ENCODE data around the gene AKAP13.

AKAP13 gene

DNA sequence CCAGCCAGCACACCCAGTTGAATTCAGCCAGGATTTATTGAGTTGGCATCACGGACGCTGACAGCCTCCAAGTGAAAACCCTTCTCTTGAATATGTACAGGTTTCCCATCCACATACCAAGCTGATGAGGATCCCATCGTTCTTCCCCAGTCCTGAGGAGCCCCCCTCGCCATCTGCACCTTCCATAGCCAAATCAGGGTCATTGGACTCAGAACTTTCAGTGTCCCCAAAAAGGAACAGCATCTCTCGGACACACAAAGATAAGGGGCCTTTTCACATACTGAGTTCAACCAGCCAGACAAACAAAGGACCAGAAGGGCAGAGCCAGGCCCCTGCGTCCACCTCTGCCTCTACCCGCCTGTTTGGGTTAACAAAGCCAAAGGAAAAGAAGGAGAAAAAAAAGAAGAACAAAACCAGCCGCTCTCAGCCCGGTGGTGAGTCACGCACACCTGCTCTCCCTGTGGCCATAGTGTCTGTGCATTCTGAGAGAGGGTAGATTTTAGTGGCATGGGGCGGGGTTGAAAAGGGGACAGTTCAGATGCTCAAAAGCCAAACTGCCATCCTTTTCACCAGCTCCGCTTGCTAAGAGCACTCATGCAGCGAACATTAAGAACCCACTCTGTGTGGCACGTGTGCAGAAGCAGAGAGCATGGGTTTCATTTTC is 363.1 kb downstream of the AKAP13 start:
- H3K4me3 ChIP-seq, result no peak overlapping the region
- no peak overlapping the region for H3K27ac ChIP-seq

DNA sequence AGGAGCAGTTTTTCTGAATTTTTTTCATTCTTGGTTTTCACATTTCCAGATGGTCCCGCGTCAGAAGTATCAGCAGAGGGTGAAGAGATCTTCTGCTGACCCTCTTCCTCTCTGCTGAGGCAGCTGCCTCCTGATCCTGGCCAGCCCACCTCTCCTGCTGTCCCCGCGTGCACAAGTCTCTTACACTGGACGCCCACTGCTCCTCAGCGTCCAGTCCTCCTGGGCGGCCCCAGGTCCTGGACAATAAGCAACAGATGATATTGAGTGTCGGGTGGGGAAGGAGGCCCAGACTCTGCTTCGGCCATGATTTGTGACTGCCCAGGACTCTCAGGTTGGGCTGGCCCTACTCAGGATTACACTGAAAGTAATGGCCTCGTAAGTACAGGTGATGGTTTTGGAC is 364.2 kb downstream of the AKAP13 start:
- Histone ChIP-seq H3K4me3 (no peak overlapping the region), H3K27ac (no peak overlapping the region)

DNA sequence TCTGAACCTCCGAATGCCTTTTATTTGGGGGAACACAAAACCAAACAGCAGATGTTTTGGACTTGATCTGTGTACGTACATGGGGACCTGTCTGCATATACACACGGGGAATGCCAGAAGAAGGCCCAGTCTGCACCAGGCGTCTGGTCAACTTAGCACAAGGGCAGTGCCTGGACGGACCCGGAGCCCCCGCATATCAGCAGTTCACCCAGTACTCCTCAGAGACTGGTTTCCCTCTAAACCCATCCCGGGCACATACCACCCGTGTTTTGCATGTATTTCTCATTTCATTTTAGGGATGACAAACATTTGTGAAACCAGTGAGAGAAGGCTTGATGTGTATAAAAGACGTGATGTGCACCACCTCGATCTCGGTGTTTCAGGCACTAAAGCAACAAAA is 364.6 kb downstream of the AKAP13 start:
- Histone ChIP-seq H3K27ac (no peak overlapping the region), H3K4me3 (no peak overlapping the region)

DNA sequence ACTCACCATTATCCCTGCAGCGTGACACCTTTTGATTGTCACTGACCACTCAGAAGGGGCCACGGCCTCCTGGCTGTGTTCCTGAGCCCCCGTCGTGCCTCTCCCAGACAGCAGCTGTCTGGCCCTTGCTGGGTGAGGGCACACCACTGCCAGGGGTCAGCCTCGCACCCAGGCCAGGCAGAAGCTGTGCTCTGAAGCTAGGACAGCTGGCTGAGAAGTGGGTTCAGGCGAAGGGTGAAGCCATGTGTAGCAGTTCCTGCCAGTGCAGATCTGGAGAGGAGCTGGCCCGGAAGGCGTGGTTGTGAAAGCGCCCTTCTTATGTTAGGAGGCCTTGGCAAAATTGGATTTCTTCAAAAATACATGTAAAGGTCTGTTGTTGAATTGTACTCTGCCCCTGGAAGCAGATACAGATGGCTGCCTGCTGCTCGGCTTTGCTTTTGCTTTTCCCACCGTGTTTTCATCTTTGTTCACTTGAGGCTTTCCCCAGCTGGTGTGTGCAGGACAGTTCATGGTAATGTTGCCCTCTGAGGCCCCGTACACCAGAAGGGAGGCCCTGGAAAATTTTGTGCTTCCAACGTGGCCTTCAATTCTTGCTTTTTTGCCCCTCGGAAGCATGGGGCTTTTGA is 365.2 kb downstream of the AKAP13 start:
- Histone ChIP-seq H3K27ac (no peak overlapping the region), H3K4me3 (no peak overlapping the region)

DNA sequence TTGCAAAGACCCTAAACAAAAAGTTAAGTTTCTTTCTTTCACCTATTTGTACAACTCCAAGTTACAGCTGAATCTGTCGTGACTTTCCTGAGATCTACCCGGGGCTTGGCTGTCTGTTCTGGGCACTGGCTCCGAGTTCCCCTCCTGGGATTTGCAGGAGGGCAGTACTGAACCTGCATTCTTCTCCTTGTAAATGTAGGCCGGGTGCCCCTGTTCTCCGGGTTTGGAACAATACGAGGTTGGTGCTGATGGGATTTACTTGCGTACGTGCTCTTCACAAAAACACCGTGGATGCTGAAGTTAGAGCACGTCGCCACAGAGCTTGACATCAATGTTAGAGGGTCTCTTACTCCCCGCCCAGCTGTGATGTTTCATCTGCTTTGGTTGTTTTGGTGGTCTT is 366.2 kb downstream of the AKAP13 start:
- no peak overlapping the region for H3K27ac ChIP-seq
- no peak overlapping the region for H3K4me3 ChIP-seq

DNA sequence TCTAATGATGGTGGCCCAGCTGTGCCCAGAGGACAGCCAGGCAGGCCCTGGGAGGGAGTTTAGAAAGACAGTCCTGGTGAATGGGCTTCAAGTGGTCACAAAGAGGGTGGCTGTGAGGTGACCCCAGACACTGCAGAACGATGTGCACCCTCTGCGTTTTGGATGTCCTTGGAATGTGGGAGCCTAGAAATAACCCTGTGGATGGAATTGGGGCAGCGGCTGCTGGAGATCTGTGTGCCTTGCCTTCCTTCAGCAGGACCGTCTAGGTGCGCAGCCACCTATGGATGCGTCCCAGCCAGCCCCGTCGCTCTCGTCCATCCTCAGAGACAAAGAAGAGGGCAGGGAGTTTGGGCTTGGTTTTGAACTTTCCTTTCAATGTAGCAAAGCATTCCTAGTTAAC is 367.8 kb downstream of the AKAP13 start:
- Histone ChIP-seq H3K27ac (no peak overlapping the region), H3K4me3 (no peak overlapping the region)

DNA sequence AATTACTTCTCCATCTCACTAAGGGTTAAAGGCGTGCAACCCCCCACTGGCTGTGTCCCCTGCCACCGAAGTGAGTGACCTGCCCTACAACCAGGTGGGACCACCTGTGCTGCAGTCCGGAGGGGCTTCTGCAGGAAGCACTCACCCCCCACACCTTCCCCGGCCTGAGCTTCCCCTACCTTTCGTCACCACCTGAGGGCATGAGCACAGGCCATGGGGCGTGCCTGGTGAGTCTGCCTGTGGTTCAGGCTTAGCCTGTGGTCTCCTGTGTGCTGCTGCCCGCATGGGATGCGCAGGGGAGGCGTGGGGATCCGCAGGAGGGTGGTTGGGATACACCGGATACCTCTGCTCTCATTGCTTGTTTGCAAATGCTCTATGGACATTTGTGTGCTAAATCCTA is 368.3 kb downstream of the AKAP13 start:
- peak overlapping the region in 6 of 21 experiments; percentile 14 to 72 (median 54) for H3K27ac ChIP-seq
- H3K4me3 ChIP-seq, result no peak overlapping the region

DNA sequence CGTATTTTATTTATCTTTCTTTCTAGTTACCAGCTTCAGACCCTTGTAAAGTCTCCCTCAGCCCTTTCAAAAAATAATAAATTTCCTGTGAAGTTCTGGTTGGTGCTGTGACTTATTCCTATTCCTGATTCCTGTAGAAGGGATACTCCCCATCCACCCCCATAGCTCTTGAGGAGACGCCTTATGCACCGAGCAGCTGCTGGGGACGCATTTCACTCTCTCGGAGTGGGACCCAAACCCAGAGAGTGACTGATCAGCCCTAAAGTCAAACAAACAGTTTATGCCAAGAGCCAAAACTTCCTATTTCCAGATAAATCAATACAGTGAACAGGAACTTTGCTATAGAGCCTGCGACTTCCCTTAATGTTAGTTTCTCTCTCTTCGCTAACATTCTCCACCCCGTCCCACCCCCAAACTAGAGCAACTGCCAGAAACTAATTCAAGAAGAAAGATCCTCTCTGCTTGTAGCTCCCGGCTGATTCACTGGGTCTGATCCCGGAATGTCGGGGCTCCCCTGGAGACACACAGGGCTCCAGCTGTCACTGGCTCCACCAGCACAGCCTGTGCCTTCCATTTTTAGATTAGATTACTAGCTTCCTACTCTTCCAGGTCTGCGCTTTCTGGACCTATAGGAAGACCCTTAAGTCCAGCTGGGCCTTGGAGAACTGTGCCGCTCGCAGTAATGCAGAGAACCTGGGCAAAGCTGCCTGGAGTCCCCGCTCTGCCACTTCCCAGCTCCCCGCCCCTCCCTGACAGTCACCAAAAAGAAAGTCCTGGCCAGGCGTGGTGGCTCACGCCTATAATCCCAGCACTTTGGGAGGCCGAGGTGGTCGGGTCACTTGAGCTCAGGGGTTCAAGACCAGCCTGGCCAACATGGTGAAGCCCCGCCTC is 369.1 kb downstream of the AKAP13 start:
- Histone ChIP-seq H3K4me3 (peak overlapping the region in 1 of 7 experiments; percentile 23), H3K27ac (peak overlapping the region in 18 of 21 experiments; percentile 14 to 74 (median 62))

DNA sequence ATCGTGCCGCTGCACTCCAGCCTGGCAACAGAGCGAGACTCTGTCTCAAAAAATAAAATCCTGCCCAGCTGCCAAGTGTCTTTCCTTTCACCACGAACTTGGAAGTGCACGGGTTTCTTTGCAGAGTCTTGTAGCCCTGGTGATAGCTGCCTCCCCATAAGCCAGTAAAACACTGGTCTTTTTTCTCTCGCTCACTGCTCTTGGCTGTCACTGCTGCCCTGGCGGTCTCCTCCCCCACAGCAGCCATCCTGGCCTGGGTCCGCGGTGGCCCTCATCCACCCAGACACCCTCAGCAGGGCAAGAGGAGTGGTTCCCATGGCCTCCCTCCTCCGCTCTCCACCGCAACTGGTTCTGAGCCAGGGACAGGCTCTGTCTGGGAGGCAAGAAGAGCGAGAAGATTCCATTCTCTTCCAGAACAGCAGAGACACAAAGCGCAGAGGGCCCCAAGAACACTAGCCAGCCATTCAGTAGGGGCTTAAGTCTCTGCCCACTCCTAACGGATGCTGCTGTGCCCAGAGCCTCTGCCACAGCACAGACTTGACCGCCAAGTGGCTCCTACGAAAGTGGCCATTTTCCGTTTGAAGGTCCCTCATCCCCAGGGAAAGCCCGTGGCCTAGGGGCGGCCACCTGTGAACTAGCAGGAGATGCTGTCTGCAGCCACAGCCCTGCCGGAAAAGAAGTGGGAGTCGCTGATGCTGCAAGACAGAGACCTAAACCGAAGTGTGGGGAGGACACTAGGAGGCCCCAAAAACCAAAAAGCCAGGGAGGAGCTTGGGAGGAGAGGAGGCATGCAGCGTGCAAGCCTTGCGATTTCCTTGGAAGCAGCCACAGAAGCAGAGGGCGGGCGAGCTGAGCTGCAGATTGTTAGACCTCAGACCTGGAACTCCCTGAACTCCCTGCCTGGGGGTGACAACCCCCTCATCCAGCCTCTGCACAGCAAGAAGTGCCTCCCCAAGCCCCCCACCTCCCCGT is 370.2 kb downstream of the AKAP13 start:
- H3K27ac ChIP-seq, result peak overlapping the region in 18 of 21 experiments; percentile 14 to 74 (median 62)
- peak overlapping the region in 1 of 7 experiments; percentile 23 for H3K4me3 ChIP-seq

DNA sequence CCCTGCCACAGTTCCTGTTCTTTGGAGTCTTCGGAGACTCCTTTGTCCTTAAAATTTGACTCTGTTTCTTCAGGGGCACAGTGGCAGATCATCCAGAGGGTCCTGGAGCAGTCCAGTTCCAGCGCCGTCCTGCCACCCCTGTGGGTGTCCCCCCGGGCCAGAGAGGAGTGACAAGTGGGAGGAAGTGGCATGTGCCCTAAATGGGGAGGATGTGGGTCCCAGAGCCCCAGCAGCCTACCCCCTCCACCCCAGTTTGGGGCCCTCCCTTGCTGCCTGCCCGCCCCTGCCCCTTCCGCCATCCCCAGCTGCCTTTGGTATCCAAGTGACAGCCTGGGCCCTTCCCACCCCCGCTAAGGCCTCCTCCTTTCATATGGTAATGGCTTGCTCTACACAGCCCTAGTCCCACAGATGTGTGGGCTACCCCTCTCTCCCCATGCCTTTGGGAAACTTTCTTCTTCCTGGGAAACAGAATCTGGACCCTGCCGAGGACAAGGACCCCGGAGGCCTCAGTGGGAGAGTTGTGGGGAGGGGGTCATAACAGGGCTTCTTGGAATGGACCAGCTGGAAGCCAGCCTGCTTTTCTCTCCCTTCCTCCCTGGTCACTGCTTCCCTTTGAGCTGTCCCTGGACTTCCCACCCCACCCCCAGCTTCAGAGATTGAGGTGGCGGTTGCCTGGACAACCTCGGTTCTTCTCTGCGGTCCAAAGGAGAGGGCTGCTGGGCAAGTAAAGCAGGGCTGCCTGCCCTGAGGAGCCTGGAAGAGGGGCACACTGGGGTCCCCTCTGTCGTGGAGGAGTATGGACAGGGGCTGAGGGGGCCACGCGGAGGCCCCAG is 371.1 kb downstream of the AKAP13 start:
- no peak overlapping the region for H3K4me3 ChIP-seq
- peak overlapping the region in 16 of 21 experiments; percentile 25 to 74 (median 50) for H3K27ac ChIP-seq

DNA sequence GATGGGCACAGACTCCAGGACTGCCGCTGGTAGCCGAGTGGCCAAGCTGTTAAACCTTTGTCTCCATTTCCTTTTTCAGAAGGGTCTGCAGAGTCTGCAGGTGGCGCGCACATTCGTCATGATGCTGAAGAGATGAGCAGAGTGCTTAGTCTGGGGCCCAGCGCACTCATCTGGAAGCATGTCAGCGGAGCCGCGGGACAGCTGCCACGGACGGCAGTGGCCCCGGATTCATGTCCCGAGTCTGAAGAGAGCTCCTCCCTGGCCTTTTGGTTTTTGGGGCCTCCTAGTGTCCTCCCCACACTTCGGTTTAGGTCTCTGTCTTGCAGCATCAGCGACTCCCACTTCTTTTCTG is 371.7 kb downstream of the AKAP13 start:
- H3K4me3 ChIP-seq, result no peak overlapping the region

DNA sequence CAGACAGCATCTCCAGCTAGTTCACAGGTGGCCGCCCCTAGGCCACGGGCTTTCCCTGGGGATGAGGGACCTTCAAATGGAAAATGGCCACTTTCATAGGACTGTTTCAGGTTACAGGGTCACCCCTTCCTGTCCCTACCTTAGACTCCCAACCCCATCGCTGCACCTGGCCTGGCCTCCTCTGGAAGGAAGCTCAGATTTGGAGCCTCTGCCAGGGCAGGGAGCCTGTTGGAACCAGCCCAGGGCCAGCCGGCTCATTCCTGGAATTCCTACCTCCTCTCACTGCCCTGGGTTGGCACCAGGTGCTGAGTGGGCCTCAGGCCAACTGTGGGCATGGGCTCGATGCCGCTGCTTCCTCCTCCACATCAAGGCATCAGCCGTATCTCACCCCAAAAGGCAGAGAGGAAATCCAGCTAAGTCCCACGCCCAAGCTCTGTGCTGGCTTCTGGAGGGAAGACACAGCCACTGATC is 372.1 kb downstream of the AKAP13 start:
- no peak overlapping the region for H3K4me3 ChIP-seq
- H3K27ac ChIP-seq, result peak overlapping the region in 2 of 21 experiments; percentile 20 to 28

More for the DNA sequence above, 371.7 kb downstream of the AKAP13 start:
- H3K27ac ChIP-seq, result peak overlapping the region in 7 of 21 experiments; percentile 38 to 74 (median 64)

DNA sequence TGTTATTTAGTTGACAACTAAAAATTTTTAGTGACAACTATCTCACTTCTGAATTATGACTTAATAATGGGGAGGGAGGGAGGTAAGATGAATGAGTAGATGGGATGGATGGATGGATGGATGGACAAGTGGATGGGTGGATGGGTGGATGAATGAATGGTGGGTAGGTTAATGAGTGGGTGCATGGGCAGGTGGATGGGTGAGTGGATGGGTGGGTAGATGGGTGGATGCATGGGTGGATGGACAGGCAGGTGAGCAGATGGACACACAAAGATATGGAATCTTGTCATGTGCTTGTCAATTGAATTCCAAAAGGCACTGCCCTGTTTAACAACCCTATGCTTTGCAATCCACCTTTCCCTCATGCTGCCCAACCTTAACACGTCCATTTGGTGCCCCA is 372.9 kb downstream of the AKAP13 start:
- H3K27ac ChIP-seq, result peak overlapping the region in 1 of 21 experiments; percentile 6
- no peak overlapping the region for H3K4me3 ChIP-seq

DNA sequence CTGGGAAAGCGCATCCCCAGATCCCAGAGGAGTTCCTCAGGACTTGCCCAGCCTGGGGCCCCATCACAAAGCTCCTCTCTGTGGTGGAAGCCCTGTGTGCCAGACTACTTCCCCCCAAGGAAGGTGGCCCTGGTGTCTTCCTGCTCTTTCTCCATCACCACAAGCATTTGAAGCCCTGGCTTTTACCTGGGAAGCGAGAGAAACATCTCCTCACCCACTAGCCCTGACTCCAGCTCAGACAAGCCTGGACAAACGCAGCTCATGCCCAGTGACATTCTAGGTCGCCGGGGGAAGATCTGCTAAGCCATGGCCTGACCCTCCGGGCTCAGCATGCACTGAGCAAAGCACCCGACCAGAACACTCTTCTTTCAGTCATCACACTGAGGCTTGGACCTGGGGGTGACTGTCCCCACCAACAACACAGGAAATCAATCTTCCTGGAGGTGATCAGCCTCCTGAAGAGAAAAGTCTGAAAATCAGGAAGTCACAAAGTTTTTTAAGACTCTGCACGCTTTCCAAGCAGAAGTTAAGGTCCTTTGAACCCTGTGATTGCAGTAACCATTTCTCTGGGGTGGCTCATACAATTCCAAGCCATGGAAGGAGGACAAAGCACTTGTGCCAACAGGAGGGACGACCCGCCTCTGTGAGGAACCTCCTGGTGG is 373.5 kb downstream of the AKAP13 start:
- Histone ChIP-seq H3K27ac (peak overlapping the region in 1 of 21 experiments; percentile 6), H3K4me3 (no peak overlapping the region)

DNA sequence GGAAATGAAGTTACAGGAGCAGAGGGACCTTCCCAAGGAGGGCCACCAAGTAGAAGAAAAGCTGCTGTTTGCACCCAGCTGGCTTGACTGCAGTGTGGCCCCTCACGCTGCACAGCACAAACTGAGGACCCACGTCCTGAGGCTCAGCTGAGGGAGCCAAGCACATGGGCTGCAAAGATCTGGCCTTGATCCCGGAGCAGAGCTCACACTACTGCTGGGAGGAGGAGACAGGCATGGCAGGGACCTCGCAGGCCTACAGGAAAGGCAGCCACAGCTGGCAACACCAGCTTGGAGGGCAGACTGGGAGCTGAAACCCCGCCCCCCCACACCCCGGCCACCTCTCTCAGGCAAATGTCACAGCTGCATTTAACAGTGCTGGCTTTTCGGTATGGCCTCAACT is 374.6 kb downstream of the AKAP13 start:
- Histone ChIP-seq H3K4me3 (no peak overlapping the region), H3K27ac (no peak overlapping the region)

DNA sequence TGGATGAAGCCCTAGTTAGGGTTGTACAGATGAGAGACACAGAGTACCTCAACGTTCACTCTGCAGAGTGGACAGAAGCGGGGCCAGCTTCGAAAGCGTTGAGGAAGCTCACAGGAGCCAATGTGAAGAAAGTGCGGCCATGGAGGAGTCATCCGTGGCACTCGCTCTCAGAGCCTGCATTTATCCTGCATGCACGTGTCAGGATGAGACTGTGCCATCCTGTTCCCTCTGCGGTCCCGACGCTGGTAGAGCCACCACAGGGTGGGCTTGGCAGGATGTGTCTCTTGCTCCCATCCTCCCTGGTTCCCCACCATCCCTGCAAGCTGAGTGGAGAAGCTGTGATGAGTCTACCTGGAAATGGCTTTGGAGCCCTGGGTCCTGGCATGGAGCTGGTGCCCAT is 375.1 kb downstream of the AKAP13 start:
- no peak overlapping the region for H3K4me3 ChIP-seq

DNA sequence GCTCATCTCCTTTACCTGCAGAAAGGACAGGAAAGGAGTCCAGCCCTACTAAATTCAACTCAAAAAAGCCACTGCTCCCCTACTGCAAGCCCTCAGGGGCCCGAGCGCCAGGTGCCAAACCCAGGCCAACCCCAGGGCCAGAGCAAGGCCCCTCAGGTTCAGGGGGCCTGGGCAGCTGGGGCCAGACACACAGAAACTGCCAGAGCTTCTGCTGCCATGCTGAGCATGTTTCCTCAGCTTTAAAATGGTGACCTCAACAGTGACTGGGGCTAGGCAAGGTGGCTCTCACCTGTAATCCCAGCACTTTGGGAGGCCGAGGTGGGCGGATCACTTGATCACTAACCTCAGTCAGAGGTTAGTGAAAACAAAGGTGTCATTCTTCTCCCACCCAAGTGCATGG is 375.5 kb downstream of the AKAP13 start:
- Histone ChIP-seq H3K4me3 (no peak overlapping the region), H3K27ac (no peak overlapping the region)

More for the DNA sequence above, 375.1 kb downstream of the AKAP13 start:
- no peak overlapping the region for H3K27ac ChIP-seq

Data from skin epidermis (tissue), 12 donors.